ENCODE measurements around the gene FAM187B. TPM values are rescaled to one million over a fixed set of nuclear protein-coding genes. Genes with fewer than 3 reads are reported as not detected.
"Not testable (repeated sequence)": the region's sequence is repeated elsewhere in the genome, so short reads cannot be mapped to it uniquely, and the experiment has no call there.

Gene FAM187B
- total RNA-seq, 1 donor from 2014 or later: not detected

DNA sequence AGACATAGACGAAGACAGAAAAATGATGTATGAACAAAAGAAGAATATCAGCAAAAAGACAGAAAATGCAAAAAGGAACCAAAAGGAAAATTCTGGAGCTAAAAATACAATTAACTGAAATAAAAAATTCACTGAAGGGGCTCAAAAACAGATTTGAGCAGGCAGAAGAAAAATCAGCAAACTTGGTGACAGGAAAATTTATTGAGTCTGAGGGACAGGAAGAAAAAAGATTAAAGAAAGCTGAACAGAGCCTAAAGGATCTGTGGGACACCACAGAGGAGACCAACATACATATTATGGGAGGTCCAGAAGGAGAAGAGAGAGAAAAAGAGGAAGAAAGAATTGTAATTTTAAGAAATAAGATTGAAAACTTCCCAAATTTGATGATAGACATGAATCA lies 12.9 kb upstream of the FAM187B start:
- intact Hi-C loops (cut with DNase I): no loop called here
- no peak for DNase-seq (ENCODE audit: low spot score)

DNA sequence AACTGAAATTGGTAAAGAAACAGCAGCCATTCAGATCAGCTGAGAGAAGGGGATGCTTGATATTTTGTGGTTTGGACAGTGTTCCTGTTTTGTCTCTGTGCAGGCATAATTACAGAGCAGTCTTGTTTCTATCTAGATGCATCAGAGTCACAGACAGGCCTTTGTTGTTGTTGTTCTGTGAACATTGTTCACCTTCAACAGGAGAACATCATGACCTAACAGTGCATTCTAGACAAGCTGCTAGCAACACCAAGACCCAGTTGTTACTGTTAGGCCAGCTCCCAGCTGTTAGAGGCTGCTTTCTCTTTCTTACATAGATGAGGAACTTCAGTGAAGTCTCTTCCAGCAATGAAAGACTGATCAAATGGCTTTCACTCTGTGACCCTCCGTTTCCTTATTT lies 11.8 kb upstream of the FAM187B start:
- no peak for DNase-seq (ENCODE audit: low spot score)
- intact Hi-C loops (cut with DNase I): no loop called here

DNA sequence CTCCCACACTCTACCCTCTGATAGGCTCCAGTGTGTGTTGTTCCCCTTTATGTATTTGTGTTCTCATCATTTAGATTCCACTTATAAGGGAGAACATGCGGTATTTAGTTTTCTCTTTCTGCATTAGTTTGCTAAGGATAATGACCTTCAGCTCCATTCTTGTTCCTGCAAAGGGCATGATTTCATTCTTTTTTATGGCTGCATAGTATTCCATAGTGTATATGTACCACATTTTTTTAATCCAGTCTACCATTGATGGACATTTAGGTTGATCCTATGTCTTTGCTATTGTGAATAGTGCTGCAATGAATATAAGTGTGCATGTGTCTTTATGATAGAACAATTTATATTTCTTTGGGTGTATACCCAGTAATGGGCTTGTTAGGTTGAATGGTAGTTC lies 11.1 kb upstream of the FAM187B start:
- intact Hi-C loops (cut with DNase I); DNase-seq (ENCODE audit: low spot score): not testable (repeated sequence)

DNA sequence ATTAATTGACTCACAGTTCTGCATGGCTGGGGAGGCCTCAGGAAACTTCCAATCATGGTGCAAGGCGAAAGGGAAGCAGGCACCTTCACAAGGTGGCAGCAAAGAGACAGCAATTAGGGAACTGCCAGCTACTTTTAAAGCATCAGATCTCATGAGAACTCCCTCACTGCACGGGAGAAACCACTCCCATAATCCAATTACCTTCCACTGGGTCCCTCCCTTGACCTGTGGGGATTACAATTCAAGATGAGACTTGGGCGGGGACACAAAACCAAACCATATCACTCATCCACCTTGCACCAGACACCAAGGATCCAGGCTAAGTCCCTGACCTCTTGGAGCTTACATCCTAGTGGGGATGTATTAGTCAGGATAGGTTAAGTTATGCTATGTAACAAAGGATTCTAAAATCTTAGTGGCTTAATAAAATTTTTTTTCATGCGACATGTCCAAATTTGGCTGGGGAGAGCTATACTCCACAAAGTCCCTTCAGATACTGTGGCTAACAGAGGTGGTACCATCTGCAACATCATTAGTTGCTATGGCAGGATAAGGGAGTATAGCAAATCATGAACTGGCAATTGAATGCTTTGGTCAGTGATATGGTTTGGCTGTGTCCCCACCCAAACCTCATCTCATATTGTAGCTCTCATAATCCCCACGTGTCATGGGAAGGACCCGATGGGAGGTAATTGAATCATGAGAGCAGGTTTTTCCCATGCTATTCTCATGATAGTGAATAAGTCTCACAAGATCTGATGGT lies 8.3 kb upstream of the FAM187B start:
- no peak for DNase-seq (ENCODE audit: low spot score)
- intact Hi-C loops (cut with DNase I): no loop called here

DNA sequence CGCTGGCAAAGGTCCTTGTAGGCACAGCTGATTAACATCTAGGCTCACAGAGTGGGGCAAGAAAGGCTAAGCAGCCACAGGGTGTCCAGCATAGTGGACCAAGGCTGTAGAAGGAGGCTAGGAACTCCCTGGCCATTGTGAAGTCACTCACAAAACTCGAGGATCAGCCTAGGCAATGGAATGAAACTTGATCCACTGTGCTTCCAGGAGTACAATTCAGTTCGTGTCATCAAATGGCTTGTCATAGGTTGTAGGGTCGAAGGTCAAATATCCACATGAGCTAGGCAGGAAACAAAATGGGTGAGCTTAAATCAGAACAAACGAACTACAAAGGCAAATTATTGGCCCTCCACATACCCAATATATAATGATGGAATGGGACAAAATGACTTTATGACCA lies 4.4 kb upstream of the FAM187B start:
- no peak for DNase-seq (ENCODE audit: low spot score)
- intact Hi-C loops (cut with DNase I): no loop called here

DNA sequence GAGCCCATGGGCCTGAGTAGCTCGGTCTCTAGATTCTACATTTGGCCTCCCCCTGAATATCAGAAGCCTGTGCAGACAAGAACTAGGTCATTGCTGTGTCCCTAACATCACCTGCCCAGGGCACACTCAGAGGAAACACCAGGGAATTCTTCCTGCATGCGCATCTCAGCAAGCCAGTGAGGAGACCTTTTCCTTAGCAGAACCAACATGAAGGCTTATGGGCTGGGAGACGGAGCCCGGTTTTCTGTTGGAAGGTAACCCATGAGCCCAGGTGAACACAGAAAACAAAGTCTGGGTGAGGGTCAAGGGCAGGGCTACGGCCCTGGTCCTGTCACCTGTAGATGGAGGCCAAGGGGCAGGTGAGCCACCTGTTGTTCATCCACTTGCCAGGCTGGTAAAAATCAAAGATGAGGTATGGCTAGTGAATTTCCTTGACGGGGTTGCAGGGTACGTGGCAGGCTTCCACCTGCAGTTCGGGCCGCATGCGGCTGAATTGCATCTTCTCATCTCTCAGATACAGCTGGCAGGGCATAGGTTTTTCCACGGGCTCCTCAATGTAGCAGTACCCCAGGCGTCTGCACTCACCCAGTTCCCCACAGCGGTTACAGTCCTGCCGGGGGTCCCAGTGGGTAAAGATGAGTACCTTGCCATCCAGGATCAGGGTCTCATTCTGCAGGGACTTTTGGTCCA lies 3.6 kb upstream of the FAM187B start:
- DNase-seq (ENCODE audit: low spot score): no peak
- intact Hi-C loops (cut with DNase I): no loop called here

GRCh38 chr19:35229601-35230000 lies 1.1 kb upstream of the FAM187B start:
- DNase-seq (ENCODE audit: low spot score): no peak
- intact Hi-C loops (cut with DNase I): no loop called here

DNA sequence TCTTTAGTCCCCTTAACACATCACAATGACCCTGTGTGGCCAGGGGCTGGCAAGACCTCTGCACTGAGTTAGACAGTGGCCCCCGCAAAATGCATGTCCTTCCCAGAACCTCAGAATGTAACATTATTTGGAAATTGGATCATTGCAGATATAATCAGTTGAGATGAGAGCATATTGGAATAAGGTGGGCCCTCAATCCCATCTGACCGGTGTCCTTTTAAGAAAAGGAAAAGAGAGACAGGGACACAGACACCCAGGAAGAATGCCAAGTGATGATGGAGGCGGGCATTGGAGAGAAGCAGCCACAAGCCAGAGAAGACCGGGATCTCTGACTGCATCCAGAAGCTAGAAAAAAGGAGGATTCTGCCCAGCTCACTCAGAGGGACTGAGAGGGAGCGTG lies 1.8 kb downstream of the FAM187B start:
- intact Hi-C loops (cut with DNase I): no loop called here
- DNase-seq (ENCODE audit: low spot score): no peak

GRCh38 chr19:35225951-35226350 lies 2.6 kb downstream of the FAM187B start:
- DNase-seq (ENCODE audit: low spot score): no peak
- intact Hi-C loops (cut with DNase I): no loop called here

GRCh38 chr19:35224681-35225571 lies 3.6 kb downstream of the FAM187B start:
- intact Hi-C loops (cut with DNase I): no loop called here
- no peak for DNase-seq (ENCODE audit: low spot score)

- no peak for DNase-seq (ENCODE audit: low spot score)
- intact Hi-C loops (cut with DNase I): no loop called here
These were observed 4.6 kb downstream of the FAM187B start for GRCh38 chr19:35223862-35224505.

- intact Hi-C loops (cut with DNase I): no loop called here
- DNase-seq (ENCODE audit: low spot score): no peak
These were observed 5.3 kb downstream of the FAM187B start for GRCh38 chr19:35223084-35223790.

DNA sequence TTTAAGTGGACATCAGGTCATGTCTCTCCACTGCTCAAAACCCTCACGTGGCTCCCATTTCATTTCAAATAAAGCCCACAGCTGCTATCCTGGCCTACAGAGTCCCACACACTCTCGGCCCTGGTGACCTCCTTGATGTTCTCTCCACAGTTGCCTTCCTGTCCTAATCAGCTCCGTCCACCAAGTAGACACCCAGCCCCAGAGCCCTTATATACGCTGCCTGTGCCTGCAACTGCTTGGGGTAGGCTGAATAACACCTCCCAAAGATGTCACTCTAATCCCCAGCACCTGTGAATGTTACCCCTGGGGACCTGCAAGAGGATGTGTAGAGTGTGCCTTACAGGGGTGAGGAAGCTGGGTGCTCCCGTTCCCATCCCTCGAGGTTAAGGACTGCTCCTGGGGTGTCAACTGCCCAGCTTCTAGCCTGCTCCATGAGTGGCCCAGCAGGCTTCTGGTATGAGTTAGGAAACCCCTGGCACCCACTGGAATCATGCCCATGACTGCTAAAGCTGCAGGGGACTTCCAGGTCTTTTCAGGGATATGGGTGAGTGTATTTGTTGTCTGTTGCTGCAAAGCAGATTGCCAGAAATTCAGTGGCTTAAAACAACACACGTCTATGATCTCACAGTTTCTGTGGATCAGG lies 6.0 kb downstream of the FAM187B start:
- DNase-seq (ENCODE audit: low spot score): no peak
- intact Hi-C loops (cut with DNase I): no loop called here

GRCh38 chr19:35220973-35221590 lies 7.5 kb downstream of the FAM187B start:
- intact Hi-C loops (cut with DNase I); DNase-seq (ENCODE audit: low spot score): not testable (repeated sequence)

GRCh38 chr19:35220315-35220921 lies 8.1 kb downstream of the FAM187B start:
- intact Hi-C loops (cut with DNase I): no loop called here
- no peak for DNase-seq (ENCODE audit: low spot score)

- intact Hi-C loops (cut with DNase I): no loop called here
- no peak for DNase-seq (ENCODE audit: low spot score)
These were observed 9.5 kb downstream of the FAM187B start for GRCh38 chr19:35219008-35219407.

DNA sequence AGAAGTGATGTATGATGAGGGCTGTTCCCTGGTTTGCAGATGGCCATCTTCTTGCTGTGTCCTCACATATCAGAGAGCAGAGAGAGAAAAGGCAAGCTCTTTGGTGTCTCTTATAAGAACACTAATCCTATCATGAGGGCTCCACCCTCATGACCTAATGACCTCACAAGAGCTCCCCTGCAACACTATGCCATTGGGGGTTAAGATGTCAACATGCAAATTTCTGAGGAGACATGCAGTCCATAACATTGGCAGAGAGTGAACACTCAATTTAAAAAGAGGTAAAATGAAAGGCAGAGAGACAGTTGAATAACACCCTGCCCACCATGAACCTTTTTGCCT lies 10.9 kb downstream of the FAM187B start:
- DNase-seq (ENCODE audit: low spot score): no peak
- intact Hi-C loops (cut with DNase I): no loop called here
